Measurements from ENCODE around the gene CACNA2D4.

DNA sequence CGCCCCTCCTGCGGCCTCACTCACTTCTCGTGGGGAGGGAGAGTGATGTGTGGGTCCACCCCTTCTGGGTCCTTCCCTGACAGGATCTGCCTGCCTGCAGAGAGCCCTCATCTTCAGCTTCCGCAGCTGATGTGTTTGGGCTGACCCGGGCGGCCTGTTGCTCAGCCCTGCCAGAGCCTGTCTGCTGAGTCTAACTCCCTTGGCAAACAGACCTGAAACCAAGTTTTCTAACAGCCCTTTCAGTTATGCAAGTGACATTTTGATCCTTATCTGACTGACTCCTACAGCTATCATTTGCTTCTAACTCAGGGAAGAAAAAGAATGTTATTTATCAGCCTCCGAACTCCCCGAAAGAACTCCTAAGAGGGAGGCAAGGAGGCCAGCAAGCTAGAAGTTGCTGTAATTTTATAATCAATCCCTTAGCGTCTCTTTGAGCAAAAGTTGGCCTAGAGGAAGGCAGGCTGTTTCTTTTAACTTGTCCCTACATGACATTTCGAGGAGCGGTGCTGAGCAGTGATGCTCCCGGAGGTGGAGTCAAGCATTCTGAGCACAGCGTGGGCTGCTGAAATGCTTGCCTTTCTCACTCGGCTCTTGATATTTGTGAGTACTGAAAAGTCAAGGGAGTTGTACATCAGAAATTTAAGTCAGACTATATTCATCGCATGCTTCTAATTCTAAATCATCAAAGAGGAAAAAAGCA lies 31.5 kb upstream of the CACNA2D4 start:
- TF ChIP-seq, protein P1, sequence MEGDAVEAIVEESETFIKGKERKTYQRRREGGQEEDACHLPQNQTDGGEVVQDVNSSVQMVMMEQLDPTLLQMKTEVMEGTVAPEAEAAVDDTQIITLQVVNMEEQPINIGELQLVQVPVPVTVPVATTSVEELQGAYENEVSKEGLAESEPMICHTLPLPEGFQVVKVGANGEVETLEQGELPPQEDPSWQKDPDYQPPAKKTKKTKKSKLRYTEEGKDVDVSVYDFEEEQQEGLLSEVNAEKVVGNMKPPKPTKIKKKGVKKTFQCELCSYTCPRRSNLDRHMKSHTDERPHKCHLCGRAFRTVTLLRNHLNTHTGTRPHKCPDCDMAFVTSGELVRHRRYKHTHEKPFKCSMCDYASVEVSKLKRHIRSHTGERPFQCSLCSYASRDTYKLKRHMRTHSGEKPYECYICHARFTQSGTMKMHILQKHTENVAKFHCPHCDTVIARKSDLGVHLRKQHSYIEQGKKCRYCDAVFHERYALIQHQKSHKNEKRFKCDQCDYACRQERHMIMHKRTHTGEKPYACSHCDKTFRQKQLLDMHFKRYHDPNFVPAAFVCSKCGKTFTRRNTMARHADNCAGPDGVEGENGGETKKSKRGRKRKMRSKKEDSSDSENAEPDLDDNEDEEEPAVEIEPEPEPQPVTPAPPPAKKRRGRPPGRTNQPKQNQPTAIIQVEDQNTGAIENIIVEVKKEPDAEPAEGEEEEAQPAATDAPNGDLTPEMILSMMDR (IDR thresholded peaks at IDR 0.05; ENCODE audit: low read depth, low read length), result no peak
- TF ChIP-seq EZH2phosphoT487 (IDR thresholded peaks at IDR 0.05; ENCODE audit: low read depth), result no peak
